HG03565 (cell line): ENCODE results near the gene PCNX3.

Experiments
- ATAC-seq: cut with Tn5 transposase; IDR thresholded peaks from one replicate; pipeline ENCODE4 v1.9.1; 2021; ENCODE audit warnings: mild to moderate bottlenecking, moderate library complexity; ENCODE audit not compliant: unreplicated experiment

PCNX3 gene

GRCh38 chr11:65596520-65596919 lies 19.1 kb upstream of the PCNX3 start:
- ATAC-seq, result no peak

- no peak for ATAC-seq
Measured at GRCh38 chr11:65598258-65598699, 17.3 kb upstream of the PCNX3 start.

- ATAC-seq, result no peak
Measured at GRCh38 chr11:65599216-65599954, 16.2 kb upstream of the PCNX3 start.

- ATAC-seq, result no peak
Measured at GRCh38 chr11:65599955-65600246, 15.7 kb upstream of the PCNX3 start.

GRCh38 chr11:65604258-65604657 lies 11.3 kb upstream of the PCNX3 start:
- no peak for ATAC-seq

GRCh38 chr11:65606876-65607613 lies 8.5 kb upstream of the PCNX3 start:
- ATAC-seq, result no peak

GRCh38 chr11:65607614-65608426 lies 7.8 kb upstream of the PCNX3 start:
- ATAC-seq, result no peak

- no peak for ATAC-seq
Measured at GRCh38 chr11:65609229-65609628, 6.3 kb upstream of the PCNX3 start.

- ATAC-seq, result no peak
Measured at GRCh38 chr11:65609665-65610064, 5.9 kb upstream of the PCNX3 start.

- no peak for ATAC-seq
Measured at GRCh38 chr11:65610404-65610803, 5.2 kb upstream of the PCNX3 start.

- ATAC-seq, result no peak
Measured at GRCh38 chr11:65611028-65611757, 4.4 kb upstream of the PCNX3 start.

- no peak for ATAC-seq
Measured at GRCh38 chr11:65611758-65612603, 3.6 kb upstream of the PCNX3 start.

- no peak for ATAC-seq
Measured at GRCh38 chr11:65612691-65613090, 2.9 kb upstream of the PCNX3 start.

- no peak for ATAC-seq
Measured at GRCh38 chr11:65613091-65613928, 2.3 kb upstream of the PCNX3 start.

GRCh38 chr11:65615950-65616574 lies 486 bp downstream of the PCNX3 start:
- ATAC-seq, result no peak

GRCh38 chr11:65616575-65617001 lies 1.0 kb downstream of the PCNX3 start:
- no peak for ATAC-seq

GRCh38 chr11:65617136-65617850 lies 1.7 kb downstream of the PCNX3 start:
- ATAC-seq, result no peak
